HG03354 (cell line): ENCODE measurements around the gene RXRA.

Experiments used
- ATAC-seq: cut with Tn5 transposase; IDR thresholded peaks from one replicate; pipeline ENCODE4 v1.9.1; 2021; ENCODE audit warnings: mild to moderate bottlenecking; ENCODE audit not compliant: unreplicated experiment, poor library complexity, severe bottlenecking

RXRA gene

GRCh38 chr9:134361843-134362414 lies 35.7 kb downstream of the RXRA start:
- no peak for ATAC-seq

DNA sequence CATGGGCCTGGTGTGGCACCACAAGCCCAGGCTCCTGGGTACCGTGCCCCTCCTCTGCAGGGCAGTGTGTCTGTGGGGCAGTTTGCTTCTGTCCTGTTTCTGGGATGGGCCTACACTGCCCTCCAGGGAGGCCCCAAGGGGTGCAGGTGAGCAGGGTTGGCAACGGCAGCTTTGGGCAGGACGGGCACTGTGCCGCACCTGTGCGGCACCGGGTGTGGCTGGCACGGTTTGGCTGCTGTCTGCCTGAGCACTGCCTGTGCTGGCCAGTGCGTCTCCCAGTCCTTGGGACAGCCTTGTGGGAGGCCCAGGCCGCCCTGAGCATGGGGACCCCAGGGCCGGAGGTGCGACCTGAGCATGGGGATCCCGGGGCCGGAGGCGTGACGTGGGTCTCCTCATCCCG lies 37.2 kb downstream of the RXRA start:
- ATAC-seq: no peak

DNA sequence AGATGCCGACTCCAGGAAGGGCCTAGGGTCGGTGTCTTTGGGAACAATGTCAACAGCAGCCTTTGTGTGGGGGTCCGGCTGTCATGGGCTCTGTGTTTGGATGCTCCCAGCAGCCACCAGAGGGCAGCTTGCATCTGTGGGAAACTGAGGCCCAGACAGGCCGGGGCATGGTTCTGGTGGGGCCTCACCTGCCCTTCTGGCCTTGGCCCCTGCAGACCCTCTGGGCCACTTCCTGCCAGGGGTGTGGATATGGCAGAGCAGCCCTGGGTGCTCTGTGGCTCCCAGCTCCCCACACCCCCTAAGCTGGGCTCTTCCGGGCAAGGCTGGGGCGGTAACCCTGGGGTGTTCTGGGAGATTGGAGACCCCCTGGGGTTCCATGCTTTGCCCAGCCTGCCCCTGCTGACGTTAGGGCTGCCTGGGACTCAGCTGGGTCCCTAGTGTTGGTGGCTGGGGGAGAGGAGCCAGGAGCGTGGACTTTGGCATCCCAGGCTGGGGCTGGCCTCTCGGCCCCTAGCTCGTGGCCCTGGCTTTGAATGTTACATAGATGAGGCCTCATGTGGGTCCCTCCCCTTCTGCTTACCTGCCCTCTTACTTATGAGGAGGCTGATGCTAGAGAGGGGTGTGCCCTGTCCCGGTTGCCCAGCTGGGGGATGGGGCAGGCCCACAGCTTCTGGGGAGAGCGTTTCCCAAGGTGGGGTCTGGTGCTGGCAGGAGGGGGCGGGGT lies 38.3 kb downstream of the RXRA start:
- no peak for ATAC-seq

GRCh38 chr9:134365115-134365596 lies 38.9 kb downstream of the RXRA start:
- ATAC-seq: no peak

GRCh38 chr9:134365791-134366222 lies 39.6 kb downstream of the RXRA start:
- ATAC-seq: no peak

DNA sequence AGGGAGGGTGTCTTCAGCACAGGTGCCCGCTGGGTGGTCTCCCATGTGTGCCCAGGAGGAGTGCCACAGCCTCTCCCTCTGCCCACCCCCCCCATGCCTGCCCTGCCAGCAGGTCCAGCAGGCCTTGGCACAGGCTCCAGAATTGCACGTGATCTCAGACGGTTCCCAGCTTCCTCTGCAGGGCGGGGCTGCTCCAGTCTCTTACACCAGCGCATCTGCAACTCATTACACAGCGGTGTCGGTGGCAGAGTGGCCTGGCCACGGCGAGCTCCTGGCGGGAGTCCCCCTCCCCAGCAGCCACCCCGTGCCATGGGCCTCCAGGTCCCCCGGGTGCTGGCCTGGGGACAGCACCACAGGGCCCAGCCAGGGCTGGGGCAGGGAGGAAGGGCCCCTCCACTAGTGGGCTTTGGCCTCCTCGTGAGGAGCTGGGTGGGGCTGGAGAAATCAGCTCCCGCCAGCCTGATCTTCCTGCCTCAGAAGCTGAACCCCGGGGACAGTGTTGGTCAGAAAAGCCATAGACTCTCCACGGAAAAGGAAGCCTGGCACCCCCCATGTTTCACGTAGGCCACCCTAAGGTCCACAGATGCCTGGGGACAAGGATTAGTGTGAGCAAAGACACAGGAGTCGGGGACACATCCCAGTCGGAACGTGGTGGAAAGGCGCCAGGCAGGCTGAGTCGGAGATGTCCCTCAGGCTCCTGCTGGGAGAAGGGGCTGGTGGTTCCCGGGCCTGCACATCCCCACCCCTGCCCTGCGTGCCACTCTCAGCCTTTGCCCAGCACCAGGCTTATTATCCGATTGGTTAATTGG lies 40.2 kb downstream of the RXRA start:
- no peak for ATAC-seq

DNA sequence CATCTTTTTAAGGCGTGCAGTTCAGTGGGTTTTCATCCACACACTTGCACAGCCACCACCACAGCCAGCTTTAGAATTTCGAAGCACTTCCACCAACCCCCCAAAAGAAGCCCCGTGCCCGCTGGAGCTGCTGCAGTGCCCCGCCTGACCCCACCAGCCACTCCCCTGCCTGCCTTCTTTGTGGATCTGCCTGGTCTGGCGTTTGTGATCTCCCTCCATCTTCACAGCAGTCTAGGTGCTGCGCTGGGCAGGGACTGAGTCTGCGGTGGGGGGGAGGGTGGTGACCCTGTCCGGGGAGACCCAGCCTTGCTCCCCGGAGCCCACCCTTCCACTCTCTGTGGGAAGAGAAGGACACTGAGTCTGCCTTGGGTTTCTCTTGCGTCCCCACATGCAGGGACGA lies 40.8 kb downstream of the RXRA start:
- ATAC-seq: no peak

DNA sequence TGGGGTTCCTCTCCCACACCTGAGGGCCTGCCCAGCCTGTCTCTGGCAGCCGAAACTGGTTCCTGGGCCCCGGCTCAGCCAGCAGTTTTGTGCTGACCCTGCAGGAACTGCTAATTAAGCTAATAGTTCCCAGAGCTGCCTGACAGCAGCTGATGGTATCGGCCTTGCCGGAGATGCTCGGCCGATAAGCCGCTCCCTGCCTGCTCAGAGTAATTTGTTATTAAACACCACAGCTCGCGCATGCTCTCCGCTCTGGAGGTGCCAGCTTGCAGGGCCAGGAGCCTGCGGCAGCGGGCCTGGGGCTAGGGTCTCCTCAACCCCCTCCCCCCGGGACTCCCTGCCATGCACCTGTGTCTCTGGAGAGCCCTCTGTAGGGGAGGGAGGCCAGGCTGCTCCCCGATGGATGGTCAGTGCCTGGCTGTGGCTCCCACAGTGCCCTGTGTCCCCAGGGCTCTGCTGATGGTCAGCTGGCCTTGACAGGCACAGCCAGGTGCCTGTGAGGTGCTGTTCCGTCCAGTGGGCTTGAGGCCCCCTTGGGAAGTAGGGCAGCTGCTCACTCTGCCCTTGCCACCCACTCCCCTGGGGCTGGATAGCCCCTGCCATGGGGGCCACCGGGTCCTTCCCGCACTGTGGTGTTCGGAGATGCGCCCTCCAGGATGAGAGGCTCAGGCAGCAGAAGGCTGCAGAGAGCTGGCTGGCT lies 41.7 kb downstream of the RXRA start:
- no peak for ATAC-seq

- no peak for ATAC-seq
Measured at GRCh38 chr9:134368571-134368970, 42.3 kb downstream of the RXRA start.

- ATAC-seq: no peak
Measured at GRCh38 chr9:134369416-134370212, 43.4 kb downstream of the RXRA start.

DNA sequence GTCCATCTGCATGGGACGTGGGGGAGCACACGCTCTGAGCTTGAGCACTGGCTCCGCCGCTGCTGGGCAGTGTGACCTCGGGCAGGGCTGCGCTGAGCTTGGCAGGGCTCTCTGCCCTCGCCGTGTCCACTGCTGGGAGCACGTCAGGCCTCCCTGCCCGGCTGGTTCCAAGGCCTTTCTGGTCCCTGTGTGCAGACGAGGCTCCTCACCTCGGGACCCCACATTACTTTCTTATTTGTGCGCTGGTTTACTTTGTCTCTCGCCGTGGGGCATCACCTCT lies 43.9 kb downstream of the RXRA start:
- ATAC-seq: no peak

GRCh38 chr9:134370638-134371037 lies 44.4 kb downstream of the RXRA start:
- ATAC-seq: no peak

DNA sequence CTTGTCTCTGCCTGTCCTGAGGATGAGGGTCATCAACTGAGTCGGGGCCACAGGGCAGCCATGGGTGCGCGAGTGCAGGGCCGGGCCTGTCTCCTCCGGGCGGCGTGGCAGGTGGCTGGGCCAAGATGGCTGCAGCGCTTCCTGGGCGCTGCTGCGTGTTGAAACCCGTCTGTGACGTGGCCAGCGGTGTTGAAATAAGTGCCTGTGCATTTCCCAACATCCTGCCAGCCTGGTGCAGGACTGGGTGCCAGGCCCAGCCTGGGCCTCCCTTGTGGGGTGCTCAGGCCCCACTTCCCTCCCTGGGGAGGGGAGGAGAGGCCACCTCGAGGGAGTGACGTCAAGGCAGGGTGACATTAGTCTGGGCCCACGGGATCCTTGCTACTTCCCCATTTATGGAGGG lies 45.5 kb downstream of the RXRA start:
- no peak for ATAC-seq

GRCh38 chr9:134372581-134373267 lies 46.5 kb downstream of the RXRA start:
- ATAC-seq: no peak

DNA sequence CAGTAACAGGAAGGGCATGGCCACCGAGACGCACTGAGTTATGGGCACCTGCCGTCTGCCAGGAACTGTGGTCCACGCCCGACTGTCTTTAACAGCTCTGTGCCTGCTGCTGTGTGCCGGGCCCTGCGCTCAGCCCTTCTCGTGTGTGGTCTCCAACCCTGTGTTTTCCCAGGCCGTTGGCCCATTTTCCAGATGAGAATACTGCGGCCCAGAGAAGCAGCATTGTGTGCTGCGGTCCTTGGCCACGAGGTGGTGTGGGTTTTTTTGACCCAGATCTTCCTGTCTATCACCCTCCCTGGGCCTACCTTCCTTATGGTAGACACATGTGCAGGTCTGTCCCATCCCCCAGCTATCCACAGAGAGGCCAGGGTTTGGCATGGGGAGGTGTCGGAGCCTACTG lies 47.0 kb downstream of the RXRA start:
- no peak for ATAC-seq

- ATAC-seq: no peak
Measured at GRCh38 chr9:134373953-134374300, 47.7 kb downstream of the RXRA start.

- no peak for ATAC-seq
Measured at GRCh38 chr9:134374301-134375010, 48.2 kb downstream of the RXRA start.

- no peak for ATAC-seq
Measured at GRCh38 chr9:134375011-134375390, 48.7 kb downstream of the RXRA start.
